GM18868 (cell line): ENCODE measurements around the gene KYNU.
A peak's percentile ranks its signal among the peaks of the same experiment; 100 is the strongest.
"Not testable (repeated sequence)": the region's sequence is repeated elsewhere in the genome, so short reads cannot be mapped to it uniquely, and the experiment has no call there.

ENCODE experiments used
- ATAC-seq: cut with Tn5 transposase; IDR thresholded peaks from one replicate; pipeline ENCODE4 v1.9.1; 2021; ENCODE audit warnings: mild to moderate bottlenecking, moderate library complexity; ENCODE audit not compliant: unreplicated experiment

The KYNU gene

DNA sequence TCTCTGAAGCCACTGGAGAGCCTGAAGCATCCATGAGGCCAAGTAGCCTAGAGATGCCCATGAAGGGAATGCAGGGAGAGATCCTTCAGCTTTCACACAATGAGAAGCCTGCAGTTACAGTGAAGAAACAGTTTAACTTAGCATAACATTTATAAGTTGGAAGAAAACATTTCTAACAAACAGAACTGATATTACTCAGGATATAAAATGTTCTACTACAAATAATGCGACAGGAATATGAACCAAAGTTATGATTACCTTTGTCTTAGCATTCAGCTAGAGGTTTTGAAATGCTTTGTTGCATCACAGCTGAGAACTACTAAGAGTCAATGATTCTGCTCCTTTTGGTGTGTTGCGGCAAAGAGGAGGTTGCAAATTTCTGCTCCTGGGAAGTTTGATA is 6.9 kb upstream of the KYNU start:
- ATAC-seq = no peak

DNA sequence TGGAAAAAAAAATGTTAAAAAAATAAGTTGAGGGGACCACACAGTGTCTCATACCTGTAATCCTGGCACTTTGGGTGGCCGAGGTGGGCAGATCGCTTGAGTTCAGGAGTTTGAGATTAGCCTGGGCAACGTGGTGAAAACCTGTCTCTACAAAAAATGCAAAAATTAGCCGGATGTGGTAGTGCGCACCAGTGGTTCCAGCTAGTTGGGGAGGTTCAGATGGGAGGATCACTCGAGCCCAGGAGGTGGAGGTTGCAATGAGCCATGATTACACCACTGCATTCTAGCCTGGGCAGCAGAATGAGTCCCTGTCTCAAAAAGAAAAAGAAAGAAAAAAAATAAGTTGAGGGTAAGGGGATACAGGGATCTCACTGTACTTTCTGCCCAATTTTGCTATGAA is 6.1 kb upstream of the KYNU start:
- ATAC-seq = no peak

DNA sequence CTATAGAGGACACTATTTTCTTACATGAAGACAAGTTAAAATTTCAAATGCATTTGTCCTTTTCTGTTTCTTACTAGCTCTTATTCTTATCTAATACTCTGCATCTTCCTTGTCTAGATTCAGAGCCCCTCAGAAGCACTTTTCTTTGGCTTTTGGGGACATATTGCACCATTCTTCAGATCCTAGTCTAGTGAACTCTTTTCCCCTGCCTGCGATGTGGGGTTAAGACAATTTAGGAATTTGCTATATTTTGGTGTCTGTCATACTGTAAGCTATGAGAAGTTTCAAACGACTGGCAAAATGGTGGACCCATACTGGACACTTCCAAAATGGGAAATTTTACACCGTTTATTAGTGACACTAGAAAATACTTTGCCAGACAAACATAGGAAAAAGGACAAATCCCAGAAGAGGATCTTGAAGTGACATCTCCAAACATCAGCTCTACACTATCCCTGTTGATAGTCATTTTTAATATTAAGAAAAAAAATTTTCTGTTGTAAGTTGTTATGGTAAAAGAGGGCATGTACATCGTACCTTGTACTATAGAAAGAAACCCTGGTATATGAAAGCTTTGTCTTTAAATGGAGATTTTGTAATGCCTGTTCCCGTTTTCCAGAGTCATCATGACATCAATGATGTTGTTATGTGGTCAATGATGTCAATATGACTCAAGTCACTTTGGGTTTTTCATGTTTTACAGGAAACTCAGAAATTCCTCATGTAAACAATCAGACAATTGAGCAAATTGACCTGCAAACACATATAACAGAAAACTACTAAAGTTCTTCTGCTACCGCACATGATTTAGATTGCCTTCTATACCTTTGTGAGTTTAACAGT is 4.4 kb upstream of the KYNU start:
- ATAC-seq = no peak

DNA sequence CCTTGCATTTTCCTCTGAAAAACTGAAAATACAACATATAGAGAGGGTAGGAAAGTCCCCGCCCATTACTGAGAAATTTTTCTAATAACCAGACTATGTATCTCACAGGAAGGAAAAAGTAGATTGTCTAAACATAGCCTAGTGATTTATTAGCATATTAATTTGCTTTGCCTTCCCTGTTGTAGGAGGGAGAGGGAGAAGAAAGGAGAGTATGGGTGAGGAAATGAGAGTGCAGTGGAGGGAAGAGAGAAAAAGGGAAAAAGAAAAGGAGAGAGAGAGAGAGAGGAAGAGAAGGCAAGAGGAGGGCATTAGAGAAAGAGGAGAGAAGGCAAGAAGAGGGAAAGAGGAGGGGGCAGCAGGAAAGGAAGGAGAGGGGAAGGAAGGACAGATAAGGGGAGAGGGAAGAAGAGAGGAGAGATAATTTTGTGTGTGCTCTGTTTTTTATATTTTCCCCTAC is 3.6 kb upstream of the KYNU start:
- ATAC-seq = peak; percentile 31

DNA sequence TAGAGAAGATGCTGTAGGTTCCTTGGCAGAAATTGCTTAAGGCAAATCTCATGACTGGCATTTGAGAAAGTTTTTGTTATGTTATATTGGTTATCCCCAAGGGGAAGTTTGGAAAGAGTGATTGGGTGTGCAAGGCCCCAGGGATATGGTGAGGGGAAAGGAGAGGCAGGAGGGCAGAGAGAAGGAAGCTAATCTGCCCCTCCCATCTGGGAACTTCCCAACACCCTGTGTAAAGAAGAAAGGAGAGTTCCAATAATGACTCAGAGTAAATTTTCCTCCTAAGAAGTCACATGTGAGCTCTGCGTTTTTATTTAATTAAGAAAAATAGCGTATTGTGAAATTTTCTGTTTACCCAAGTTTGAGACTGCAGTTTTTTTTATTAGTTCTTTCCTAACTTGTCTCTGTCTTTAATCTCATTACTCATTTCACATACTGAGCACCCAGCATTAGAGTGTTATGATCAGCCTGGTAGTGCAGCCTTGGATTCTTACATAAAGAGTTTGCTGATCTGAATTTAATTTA is 3.1 kb upstream of the KYNU start:
- ATAC-seq = peak; percentile 36

DNA sequence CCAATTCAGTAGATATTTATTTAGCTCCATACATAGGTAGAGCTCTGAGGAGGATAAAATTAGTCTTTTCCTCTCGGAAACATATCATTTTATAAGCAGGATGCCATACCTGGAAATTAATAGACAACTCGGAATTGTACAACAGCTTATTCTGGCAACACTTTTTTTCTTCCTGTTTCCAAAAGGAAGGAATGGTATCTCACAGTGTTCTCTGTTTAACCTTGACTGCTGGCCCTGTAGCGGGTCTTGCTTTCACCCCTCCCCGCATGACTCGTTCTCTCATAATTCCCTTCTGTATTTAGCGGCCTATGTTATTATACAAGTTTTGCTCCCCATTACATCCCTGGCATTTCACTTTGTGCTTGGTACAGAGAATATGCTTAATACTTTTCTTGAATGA is 2.5 kb upstream of the KYNU start:
- ATAC-seq = no peak

DNA sequence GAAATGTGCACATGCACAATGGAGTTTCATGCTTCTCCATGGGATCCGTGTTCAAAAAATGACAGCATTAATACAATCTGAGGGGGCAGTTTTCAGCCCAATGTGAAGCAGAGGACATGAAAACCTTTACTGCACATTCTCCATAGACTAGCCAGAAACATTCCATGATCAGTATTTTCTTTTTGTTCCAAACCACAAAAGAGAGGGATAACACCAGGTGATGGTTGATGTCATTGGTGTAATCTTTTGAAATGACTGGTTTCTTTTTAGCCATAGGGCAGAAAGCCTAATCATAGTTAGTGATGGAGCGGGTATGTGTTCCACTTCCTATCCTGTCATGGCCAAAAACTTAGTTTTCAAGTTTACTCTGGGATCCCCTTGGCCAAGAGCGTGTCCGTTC is 1.8 kb upstream of the KYNU start:
- no peak for ATAC-seq

GRCh38 chr2:142876423-142876822 is 1.0 kb upstream of the KYNU start:
- no peak for ATAC-seq

DNA sequence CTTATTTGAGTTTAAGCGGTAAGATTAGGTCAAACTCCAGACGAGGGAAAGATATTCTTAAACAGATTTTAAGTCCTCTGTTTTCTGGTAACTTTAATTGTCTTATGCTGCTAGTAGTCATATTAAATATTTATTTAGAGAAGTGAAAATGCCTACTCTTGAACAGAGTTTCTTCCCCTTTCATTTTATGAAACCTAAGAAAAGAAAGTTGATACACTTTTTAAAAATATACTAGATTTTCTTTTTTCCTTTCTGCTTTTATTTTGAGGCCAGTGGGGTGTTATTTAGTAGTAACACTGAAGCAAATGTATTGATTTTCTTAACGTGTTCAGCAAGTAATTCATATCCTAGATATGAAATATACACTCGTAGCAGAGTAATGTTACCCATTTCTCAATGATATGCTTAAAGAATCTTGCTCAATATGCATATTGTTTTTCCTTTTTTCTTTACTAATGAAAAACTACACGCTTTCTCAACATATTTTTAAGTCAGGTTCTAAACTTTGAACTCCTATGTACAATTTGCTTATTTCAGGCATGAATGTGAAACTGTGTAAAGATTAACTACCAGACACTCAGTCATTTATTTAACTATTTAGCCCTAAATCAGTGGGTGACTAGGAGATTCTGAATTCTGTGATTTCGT is 691 bp downstream of the KYNU start:
- ATAC-seq = peak; percentile 20

- no peak for ATAC-seq
Measured at GRCh38 chr2:142879151-142879550, 1.7 kb downstream of the KYNU start.

DNA sequence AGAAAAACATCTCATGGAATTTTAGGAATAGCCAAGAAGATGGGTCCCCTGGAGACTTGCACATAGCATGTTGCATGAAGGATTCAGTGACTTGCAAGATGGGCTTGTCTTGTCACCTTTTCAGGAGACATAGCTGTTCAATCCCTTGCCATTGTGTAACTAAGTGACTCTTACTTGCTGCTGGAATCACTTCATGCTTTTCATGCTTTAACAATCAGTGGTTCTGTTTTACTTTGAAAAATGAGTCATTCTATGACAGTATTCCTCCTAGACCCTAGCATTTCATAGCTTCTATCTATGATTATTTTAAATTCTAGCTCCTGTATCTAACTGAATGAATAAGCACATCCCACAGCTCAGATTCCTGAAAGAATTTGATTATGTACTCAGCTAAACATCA is 2.8 kb downstream of the KYNU start:
- peak; percentile 43 for ATAC-seq

DNA sequence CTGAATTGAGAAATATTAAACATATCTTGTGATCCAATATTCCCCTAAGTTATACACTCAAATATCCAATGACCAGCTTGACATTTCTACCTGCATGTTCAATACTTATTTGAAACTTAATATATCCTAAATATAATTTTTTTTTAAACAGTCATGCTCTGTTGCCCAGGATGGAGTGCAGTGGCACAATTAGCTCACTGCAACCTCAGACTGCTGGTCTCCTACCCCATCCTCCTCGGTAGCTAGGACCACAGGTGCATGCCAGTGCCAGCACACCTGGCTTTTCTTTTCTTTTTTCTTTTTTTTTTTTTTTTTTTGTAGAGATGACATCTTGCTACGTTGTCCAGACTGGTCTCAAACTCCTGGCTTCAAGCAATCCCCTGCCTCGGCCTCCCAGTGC is 4.2 kb downstream of the KYNU start:
- ATAC-seq = peak; percentile 16

GRCh38 chr2:142882500-142882899 is 5.0 kb downstream of the KYNU start:
- ATAC-seq = not testable (repeated sequence)

GRCh38 chr2:142883526-142883925 is 6.1 kb downstream of the KYNU start:
- peak; percentile 35 for ATAC-seq

- ATAC-seq = no peak
Measured at GRCh38 chr2:142885543-142885942, 8.1 kb downstream of the KYNU start.

DNA sequence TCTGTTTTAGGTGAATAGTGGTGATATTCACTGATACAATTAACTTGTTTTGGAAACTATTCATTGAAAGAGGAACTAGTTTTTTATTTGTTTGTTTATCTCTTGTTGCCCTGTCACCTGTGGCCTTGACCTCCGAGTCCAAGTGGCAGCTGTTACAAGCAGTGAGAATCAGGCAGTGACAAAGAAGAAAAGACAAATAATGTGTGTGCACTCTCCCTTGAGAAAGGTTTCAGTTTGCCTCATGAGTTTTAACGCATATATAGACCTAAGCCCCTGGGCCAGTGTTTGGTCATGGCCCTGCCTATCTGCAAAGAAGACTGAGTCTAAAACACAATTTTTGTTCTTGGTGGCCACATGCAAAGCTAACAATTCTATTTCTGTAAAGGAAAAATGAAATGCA is 15.3 kb downstream of the KYNU start:
- ATAC-seq = peak; percentile 98

- no peak for ATAC-seq
Measured at GRCh38 chr2:142893241-142893640, 15.8 kb downstream of the KYNU start.

- ATAC-seq = peak; percentile 32
Measured at GRCh38 chr2:142897807-142898206, 20.3 kb downstream of the KYNU start.

GRCh38 chr2:142900327-142900726 is 22.9 kb downstream of the KYNU start:
- ATAC-seq = not testable (repeated sequence)

DNA sequence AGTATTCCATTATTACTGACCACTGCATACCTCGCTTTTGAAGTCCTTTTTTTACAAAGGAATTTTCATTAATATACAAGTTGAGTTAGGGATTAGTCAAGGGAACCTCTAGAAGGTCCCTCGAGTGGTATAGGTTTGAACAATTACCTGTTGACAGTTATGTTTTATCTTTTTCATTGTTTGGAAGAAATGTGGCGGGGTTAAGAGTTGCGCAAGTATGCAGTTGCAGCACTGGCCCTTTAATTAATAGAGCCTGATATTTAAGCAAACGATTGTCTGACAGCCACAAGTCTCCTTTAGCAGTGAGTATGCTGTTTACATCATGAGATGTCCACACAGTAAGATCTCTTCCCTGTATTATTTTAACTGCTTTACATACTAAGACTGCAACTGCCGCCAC is 24.3 kb downstream of the KYNU start:
- ATAC-seq = no peak

DNA sequence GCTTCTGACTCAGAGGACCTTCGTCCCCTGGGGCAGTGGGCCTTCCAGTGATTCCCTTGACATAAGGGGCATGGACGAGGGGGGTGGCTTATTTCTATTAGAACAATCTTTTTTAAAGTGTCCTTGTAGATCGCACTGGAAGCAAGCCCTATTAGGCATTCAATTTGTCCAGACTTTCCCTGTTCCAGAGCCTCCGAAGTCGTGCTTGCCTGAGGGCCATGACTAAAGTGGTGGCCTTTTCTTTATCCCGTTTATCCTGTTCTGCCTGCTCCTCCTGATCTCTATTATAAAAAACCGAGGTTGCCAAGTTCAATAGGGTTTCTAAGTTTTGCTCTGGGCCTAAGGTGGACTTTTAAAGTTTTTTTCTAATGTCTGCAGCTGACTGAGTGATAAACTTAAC is 26.3 kb downstream of the KYNU start:
- not testable (repeated sequence) for ATAC-seq

DNA sequence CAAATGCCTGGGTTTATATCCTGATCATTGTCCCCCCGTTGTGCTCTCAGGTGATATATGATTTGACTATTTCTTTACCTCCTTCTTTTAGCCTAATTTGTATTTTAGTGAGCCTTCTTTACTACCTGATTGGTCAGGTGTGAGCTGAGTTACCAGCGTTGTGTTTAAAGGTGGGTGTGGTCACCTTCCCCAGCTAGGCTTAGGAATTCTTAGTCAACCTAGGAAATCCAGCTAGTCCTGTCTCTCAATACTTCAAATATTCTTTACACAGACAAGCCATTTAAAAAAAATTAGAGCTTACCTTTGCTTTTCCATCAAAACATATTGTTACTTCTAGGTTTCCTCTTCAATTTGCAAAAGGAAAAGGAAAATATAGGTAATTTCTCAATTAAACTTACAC is 30.2 kb downstream of the KYNU start:
- no peak for ATAC-seq
